Smooth muscle cell (in vitro differentiated cells): Measurements from ENCODE around the gene MKRN1. TPM values are rescaled to one million over a fixed set of nuclear protein-coding genes. Genes with fewer than 3 reads are reported as not detected.

Source experiments
- DNase-seq: peaks from one replicate; lab custom pipeline; 2025; ENCODE audit not compliant: unreplicated experiment; lab: John Stamatoyannopoulos, UW
- H2AFZ ChIP-seq: fragments of 200-600 bp; sonication (generic); 2 replicates; pipeline ENCODE4 v1.6.0; 2016; ENCODE audit warnings: antibody characterized with exemption, low read depth, mild to moderate bottlenecking
- H3F3A ChIP-seq: fragments of 200-600 bp; sonication (generic); 2 replicates; pipeline ENCODE4 v1.6.0; 2017; ENCODE audit warnings: antibody characterized with exemption, low read depth
- H3K27ac ChIP-seq: fragments of 200-600 bp; sonication (generic); 2 replicates; pipeline ENCODE4 v1.5.1; 2016; ENCODE audit warnings: low read depth, mild to moderate bottlenecking
- H3K27me3 ChIP-seq: fragments of 200-600 bp; sonication (generic); 2 replicates; pipeline ENCODE4 v1.6.1; 2016; ENCODE audit warnings: low read depth, mild to moderate bottlenecking
- H3K36me3 ChIP-seq: fragments of 200-600 bp; sonication (generic); 2 replicates; pipeline ENCODE4 v1.5.1; 2016; ENCODE audit warnings: low read depth
- H3K4me1 ChIP-seq: fragments of 200-600 bp; sonication (generic); 2 replicates; pipeline ENCODE4 v1.5.1; 2016; ENCODE audit warnings: low read depth
- H3K4me2 ChIP-seq: fragments of 200-600 bp; sonication (generic); 2 replicates; pipeline ENCODE4 v1.6.0; 2016; ENCODE audit warnings: mild to moderate bottlenecking
- H3K4me3 ChIP-seq: fragments of 200-600 bp; sonication (generic); 2 replicates; pipeline ENCODE4 v1.5.1; 2016; ENCODE audit warnings: mild to moderate bottlenecking
- H3K79me2 ChIP-seq: fragments of 200-600 bp; sonication (generic); 2 replicates; pipeline ENCODE4 v1.6.0; 2016; ENCODE audit warnings: low read depth, mild to moderate bottlenecking
- H3K9ac ChIP-seq: fragments of 200-600 bp; sonication (generic); 2 replicates; pipeline ENCODE4 v1.6.0; 2016; ENCODE audit warnings: low read depth
- H3K9me3 ChIP-seq: fragments of 200-600 bp; sonication (generic); replicated peaks from 2 replicates; pipeline ENCODE4 v1.5.1; 2016; ENCODE audit warnings: low read depth
- H4K20me1 ChIP-seq: fragments of 200-600 bp; sonication (generic); 2 replicates; pipeline ENCODE4 v1.6.0; 2016; ENCODE audit warnings: low read depth
- WGBS: methylation state at CpG from one replicate; pipeline ENCODE4 v1.1.7; 2016; ENCODE audit warnings: low lambda C conversion rate; 5-methylcytosine and 5-hydroxymethylcytosine counted together
- polyA plus RNA-seq: library from polyadenylated mRNA; unstranded; fragments of >200 nt; fragmentation: Nextera tagmentation; extraction: Ambion mirVana; gene quantifications from 2 replicates; pipeline ENCODE4 v1.2.1, GENCODE V29; 2016
- total RNA-seq: library from RNA; depleted of rRNA; stranded (reverse); fragments of >200 nt; gene quantifications from 2 replicates; pipeline ENCODE4 v1.2.3, GENCODE V29; 2014
- TF ChIP-seq, protein P1 (sequence below): fragments of 200-600 bp; sonication (generic); IDR thresholded peaks from 2 replicates; pipeline ENCODE4 v1.5.1; 2017; ENCODE audit warnings: borderline replicate concordance, mild to moderate bottlenecking, antibody characterized with exemption; ENCODE audit not compliant: insufficient read depth, poor library complexity, severe bottlenecking

Gene MKRN1
- total and polyA plus RNA-seq, 2 experiments from 2014 or later = 50.2 to 52.4 TPM

DNA sequence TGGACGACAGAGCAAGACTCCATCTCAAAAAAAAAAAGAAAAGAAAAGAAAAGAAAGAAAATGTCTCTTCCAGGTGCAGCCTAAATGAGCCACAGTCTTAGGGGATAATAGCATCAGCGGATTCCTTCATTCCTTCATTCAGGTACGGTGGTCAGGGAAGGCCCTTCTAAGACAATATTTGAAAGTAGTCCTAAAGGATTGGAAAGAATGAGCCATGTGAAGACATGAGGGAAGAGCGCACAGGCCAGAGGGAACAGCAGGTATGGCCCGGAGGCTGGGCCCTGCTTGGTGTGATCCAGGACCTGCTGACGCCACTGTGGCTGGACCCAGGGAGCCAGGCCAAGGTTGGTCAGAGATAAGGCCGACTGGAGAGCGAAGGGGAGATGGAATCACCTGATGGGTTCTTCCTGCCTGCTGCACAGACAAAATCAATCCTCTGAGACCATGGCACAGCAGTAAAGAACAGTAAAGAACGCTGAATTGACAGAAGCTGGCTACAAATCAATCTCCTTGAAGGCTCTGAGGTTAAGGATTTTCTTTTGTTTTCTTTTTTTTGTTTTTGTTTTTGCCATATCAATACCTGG is 16.3 kb upstream of the MKRN1 start:
- Histone ChIP-seq H3K79me2 (no peaks in the 10 kb centered on the region), H3K4me1 (no peaks in the 10 kb centered on the region), H3F3A (no peaks in the 10 kb centered on the region), H3K4me2 (no peak overlapping the region), H3K27ac (no peak overlapping the region), H3K27me3 (no peaks in the 10 kb centered on the region), H2AFZ (no peak overlapping the region), H4K20me1 (no peaks in the 10 kb centered on the region), H3K9me3 (no peaks in the 10 kb centered on the region), H3K36me3 (no peaks in the 10 kb centered on the region), H3K9ac (no peak overlapping the region), H3K4me3 (no peak overlapping the region)
- TF ChIP-seq, protein P1, sequence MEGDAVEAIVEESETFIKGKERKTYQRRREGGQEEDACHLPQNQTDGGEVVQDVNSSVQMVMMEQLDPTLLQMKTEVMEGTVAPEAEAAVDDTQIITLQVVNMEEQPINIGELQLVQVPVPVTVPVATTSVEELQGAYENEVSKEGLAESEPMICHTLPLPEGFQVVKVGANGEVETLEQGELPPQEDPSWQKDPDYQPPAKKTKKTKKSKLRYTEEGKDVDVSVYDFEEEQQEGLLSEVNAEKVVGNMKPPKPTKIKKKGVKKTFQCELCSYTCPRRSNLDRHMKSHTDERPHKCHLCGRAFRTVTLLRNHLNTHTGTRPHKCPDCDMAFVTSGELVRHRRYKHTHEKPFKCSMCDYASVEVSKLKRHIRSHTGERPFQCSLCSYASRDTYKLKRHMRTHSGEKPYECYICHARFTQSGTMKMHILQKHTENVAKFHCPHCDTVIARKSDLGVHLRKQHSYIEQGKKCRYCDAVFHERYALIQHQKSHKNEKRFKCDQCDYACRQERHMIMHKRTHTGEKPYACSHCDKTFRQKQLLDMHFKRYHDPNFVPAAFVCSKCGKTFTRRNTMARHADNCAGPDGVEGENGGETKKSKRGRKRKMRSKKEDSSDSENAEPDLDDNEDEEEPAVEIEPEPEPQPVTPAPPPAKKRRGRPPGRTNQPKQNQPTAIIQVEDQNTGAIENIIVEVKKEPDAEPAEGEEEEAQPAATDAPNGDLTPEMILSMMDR = no peak
- 95% methylated on average over 9 of the region's 9 CpGs for WGBS
- no peak for DNase-seq

DNA sequence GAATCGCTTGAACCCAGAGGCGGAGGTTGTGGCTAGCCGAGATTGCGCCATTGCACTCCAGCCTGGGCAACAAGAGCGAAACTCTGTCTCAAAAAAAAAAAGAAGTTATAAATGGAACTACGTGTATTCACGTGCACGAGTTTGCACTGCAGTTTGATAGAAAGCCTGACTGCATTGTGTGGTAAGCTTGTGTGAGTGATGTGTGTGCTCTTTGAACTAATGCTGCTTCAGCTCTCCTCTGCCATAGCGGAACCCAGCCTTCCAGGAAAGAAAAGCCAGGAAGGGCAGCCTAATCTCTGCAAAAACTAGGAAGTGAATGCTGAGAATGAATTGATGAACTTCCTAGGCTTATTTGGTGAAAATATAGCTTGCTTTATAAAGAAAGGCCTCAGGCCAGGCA is 15.6 kb upstream of the MKRN1 start:
- DNase-seq = no peak
- 93% methylated on average over 9 of the region's 9 CpGs for WGBS
- H4K20me1 ChIP-seq = no peaks in the 10 kb centered on the region
- H3K27me3 ChIP-seq = no peaks in the 10 kb centered on the region
- no peaks in the 10 kb centered on the region for H3K9me3 ChIP-seq
- no peak overlapping the region for H3K9ac ChIP-seq
- H3K4me1 ChIP-seq = no peaks in the 10 kb centered on the region
- H2AFZ ChIP-seq = no peak overlapping the region
- TF ChIP-seq, protein P1 = no peak
- H3K36me3 ChIP-seq = no peaks in the 10 kb centered on the region
- no peak overlapping the region for H3K4me3 ChIP-seq
- no peak overlapping the region for H3K4me2 ChIP-seq
- H3F3A ChIP-seq = no peaks in the 10 kb centered on the region
- no peak overlapping the region for H3K27ac ChIP-seq
- no peaks in the 10 kb centered on the region for H3K79me2 ChIP-seq

DNA sequence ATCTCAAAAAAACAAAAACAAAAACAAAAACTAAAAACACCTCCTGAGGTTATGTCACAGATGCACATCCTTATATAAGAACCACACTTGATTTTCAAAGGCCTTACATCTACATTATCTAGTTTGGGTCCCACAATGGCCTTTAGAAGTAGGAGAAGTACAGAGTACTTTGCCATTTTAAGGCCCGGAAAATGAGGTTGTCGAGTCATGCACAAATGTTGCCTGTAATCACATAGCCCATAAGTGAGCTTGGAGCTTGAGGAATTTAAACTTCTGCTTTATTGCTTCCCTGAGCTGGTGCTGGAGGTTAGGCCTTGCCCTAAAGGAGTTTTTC is 9.7 kb upstream of the MKRN1 start:
- no peaks in the 10 kb centered on the region for H3K4me1 ChIP-seq
- DNase-seq = no peak
- 69% methylated on average over 2 of the region's 2 CpGs for whole genome bisulfite sequencing
- no peak overlapping the region for H3K4me2 ChIP-seq
- no peak overlapping the region for H3K4me3 ChIP-seq
- H3K79me2 ChIP-seq = no peaks in the 10 kb centered on the region
- no peaks in the 10 kb centered on the region for H3F3A ChIP-seq
- no peaks in the 10 kb centered on the region for H3K36me3 ChIP-seq
- TF ChIP-seq, protein P1 = no peak
- no peaks in the 10 kb centered on the region for H3K27me3 ChIP-seq
- no peak overlapping the region for H2AFZ ChIP-seq
- H4K20me1 ChIP-seq = no peaks in the 10 kb centered on the region
- no peaks in the 10 kb centered on the region for H3K9me3 ChIP-seq
- no peak overlapping the region for H3K27ac ChIP-seq
- H3K9ac ChIP-seq = no peak overlapping the region

DNA sequence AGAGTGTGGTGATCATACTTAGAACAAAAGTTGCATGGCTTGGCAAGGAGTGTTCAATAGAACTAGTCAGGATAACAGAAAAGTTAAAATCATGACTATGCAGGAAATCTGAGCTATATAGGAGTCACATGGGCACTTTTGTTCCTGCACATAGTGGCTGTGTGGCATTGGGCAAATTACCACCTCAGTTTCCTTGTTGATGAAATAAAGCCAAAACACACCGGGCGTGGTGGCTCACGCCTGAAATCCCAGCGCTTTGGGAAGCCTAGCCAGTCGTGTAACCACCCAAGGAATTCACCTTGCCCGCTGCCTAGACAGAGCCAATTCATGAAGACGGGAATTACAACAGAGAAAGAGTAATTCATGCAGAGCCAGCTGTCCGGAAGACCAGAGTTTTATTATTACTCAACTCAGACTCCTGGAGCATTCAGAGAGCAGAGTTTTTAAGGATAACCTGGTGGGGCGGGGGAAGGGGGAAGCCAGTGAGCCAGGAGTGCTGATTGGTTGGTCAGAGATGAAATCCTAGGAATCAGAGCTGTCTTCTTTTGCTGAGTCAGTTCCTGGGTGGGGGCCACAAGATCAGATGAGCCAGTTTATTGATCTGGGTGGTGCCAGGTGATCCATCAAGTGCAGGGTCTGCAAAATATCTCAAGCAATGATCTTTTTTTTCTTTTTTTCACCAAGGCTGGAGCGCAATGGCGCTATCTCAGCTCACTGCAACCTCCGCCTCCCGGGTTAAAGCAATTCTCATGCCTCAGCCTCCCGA is 6.4 kb upstream of the MKRN1 start:
- no peaks in the 10 kb centered on the region for H3K9me3 ChIP-seq
- H3K27ac ChIP-seq = no peak overlapping the region
- H3K79me2 ChIP-seq = no peaks in the 10 kb centered on the region
- WGBS = 68% methylated on average over 14 of the region's 14 CpGs
- H2AFZ ChIP-seq = no peak overlapping the region
- no peaks in the 10 kb centered on the region for H3K4me1 ChIP-seq
- no peaks in the 10 kb centered on the region for H3F3A ChIP-seq
- no peak overlapping the region for H3K9ac ChIP-seq
- DNase-seq = no peak
- TF ChIP-seq, protein P1 = no peak
- H3K36me3 ChIP-seq = no peaks in the 10 kb centered on the region
- no peaks in the 10 kb centered on the region for H3K27me3 ChIP-seq
- H3K4me2 ChIP-seq = no peak overlapping the region
- H4K20me1 ChIP-seq = no peaks in the 10 kb centered on the region
- H3K4me3 ChIP-seq = no peak overlapping the region
